K562 (cell line): ENCODE data around the gene SLC22A4.

Experiments
- BACH1 ChIP-seq: fragments of 200-800 bp; sonication (Bioruptor generic); IDR thresholded peaks from 2 replicates; pipeline ENCODE4 v1.6.1; 2016; ENCODE audit warnings: missing genetic modification characterization, missing compliant biosample characterization
- GATA2 ChIP-seq: sonication (generic); formaldehyde crosslinking; IDR thresholded peaks from 2 replicates; pipeline ENCODE4 v1.4.0; 2020; ENCODE audit warnings: mild to moderate bottlenecking, missing genetic modification reagents
- GATAD2A ChIP-seq: fragments of 450-650 bp; IDR thresholded peaks from 2 replicates; pipeline ENCODE4 v1.6.1; 2017
- HCFC1 ChIP-seq: IDR thresholded peaks from 2 replicates; pipeline ENCODE4 v1.6.1; 2012; ENCODE audit warnings: low read depth, low read length, improper control_type of control experiment
- MYBL2 ChIP-seq, 2 experiments: fragments of 450-650 bp in 1 of 2; sonication (generic) in 1 of 2; formaldehyde crosslinking in 1 of 2; IDR thresholded peaks; 2 replicates each; pipeline versions ENCODE4 v1.6.1 to v1.8.1; 2017 to 2022; ENCODE audit warnings: borderline replicate concordance in 1 of 2, inconsistent platforms in 1 of 2, low read depth in 1 of 2, mild to moderate bottlenecking in 1 of 2, missing genetic modification reagents in 1 of 2, moderate library complexity in 1 of 2
- SRSF1 ChIP-seq: fragments of 200-400 bp; formaldehyde crosslinking; IDR thresholded peaks from 2 replicates; pipeline ENCODE4 v1.6.1; 2017; ENCODE audit warnings: mild to moderate bottlenecking, low read depth, low read length, moderate library complexity
- TEAD4 ChIP-seq, 2 experiments: sonication (generic) in 1 of 2; formaldehyde crosslinking in 1 of 2; IDR thresholded peaks; 2 replicates each; pipeline versions ENCODE4 v1.6.1 to v1.8.0; 2012 to 2022; ENCODE audit warnings: borderline replicate concordance in 1 of 2, inconsistent platforms in 1 of 2, low read length in 1 of 2, mild to moderate bottlenecking in 1 of 2, missing genetic modification reagents in 1 of 2
- U2AF1 ChIP-seq: fragments of 200-400 bp; formaldehyde crosslinking; optimal IDR thresholded peaks from 2 replicates; pipeline ENCODE3; 2017; ENCODE audit warnings: mild to moderate bottlenecking, low read depth, low read length, moderate library complexity
- YY1 ChIP-seq, 3 experiments: IDR thresholded peaks; 2 replicates each; pipeline ENCODE4 v1.6.1; 2011; ENCODE audit warnings: low read length in 2 of 3, mild to moderate bottlenecking in 2 of 3, moderate library complexity in 2 of 3, borderline replicate concordance in 1 of 3, control low read depth in 1 of 3, low read depth in 1 of 3; ENCODE audit not compliant: insufficient read depth in 3 of 3, insufficient replicate concordance in 2 of 3, control insufficient read depth in 1 of 3, insufficient read length in 1 of 3; ENCODE audit errors: extremely low read depth in 1 of 3
- TF ChIP-seq, protein P1 (sequence below), 3 experiments: IDR thresholded peaks in 2 of 3; conservative IDR thresholded peaks in 1 of 3; 2 replicates each; pipeline ENCODE4 v1.5.1; 2011 to 2012; ENCODE audit warnings: low read length in 3 of 3, mild to moderate bottlenecking in 3 of 3, control low read depth in 2 of 3, improper control_type of control experiment in 1 of 3, inconsistent platforms in 1 of 3, low read depth in 1 of 3, mixed read lengths in 1 of 3, moderate library complexity in 1 of 3; ENCODE audit not compliant: insufficient read depth in 2 of 3

DNA sequence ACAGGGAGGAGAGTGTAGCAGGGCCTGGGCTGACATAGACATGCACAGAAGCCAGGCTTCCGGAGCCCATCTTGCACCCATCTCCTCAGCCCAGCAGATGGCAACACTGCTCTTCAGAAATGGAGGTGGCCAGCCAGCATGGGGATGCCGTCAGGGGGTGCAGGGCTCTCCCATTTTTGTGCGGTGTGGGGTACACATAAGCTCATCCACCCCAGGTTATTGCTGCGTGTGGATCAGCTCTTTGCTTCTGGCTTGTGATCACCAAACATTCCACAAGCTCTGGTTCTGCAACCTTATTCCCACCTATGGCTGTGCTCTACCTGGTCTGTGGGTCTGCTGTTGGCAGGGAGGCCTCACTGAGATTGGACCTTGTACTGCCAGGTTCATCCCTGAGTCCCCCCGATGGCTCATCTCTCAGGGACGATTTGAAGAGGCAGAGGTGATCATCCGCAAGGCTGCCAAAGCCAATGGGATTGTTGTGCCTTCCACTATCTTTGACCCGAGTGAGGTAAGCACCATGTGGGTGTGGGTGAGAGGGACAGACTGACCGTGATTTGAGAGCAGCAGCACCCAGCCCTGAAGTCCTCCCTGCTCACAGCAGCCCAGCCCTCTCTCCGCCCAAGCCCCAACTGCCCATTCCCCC lies 92.6 kb downstream of the SLC22A4 start:
- peak in 2 of 3 experiments; percentile 30 to 33 for TF ChIP-seq YY1 (IDR thresholded peaks at IDR 0.05; ENCODE audit: borderline replicate concordance in 1 of 3, control insufficient read depth in 1 of 3, extremely low read depth in 1 of 3, insufficient read depth in 3 of 3, insufficient read length in 1 of 3, insufficient replicate concordance in 2 of 3, low read depth in 1 of 3, low read length in 2 of 3)
- TF ChIP-seq, protein P1, sequence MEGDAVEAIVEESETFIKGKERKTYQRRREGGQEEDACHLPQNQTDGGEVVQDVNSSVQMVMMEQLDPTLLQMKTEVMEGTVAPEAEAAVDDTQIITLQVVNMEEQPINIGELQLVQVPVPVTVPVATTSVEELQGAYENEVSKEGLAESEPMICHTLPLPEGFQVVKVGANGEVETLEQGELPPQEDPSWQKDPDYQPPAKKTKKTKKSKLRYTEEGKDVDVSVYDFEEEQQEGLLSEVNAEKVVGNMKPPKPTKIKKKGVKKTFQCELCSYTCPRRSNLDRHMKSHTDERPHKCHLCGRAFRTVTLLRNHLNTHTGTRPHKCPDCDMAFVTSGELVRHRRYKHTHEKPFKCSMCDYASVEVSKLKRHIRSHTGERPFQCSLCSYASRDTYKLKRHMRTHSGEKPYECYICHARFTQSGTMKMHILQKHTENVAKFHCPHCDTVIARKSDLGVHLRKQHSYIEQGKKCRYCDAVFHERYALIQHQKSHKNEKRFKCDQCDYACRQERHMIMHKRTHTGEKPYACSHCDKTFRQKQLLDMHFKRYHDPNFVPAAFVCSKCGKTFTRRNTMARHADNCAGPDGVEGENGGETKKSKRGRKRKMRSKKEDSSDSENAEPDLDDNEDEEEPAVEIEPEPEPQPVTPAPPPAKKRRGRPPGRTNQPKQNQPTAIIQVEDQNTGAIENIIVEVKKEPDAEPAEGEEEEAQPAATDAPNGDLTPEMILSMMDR (IDR thresholded peaks at IDR 0.05 in 2 of 3, conservative IDR thresholded peaks at IDR 0.05 in 1 of 3; ENCODE audit: insufficient read depth in 2 of 3, low read depth in 1 of 3, low read length in 3 of 3): peak; percentile 81 to 87 (median 82)
- no peak for TF ChIP-seq GATA2 (CRISPR knock-in tag)
- no peak for TF ChIP-seq HCFC1
- TF ChIP-seq MYBL2 (IDR thresholded peaks at IDR 0.05; ENCODE audit: low read depth): no peak
- TF ChIP-seq MYBL2 (CRISPR knock-in tag; IDR thresholded peaks at IDR 0.05; ENCODE audit: borderline replicate concordance): no peak
- TF ChIP-seq BACH1 (tag): no peak
- TF ChIP-seq TEAD4 (IDR thresholded peaks at IDR 0.05; ENCODE audit: low read length): no peak
- no peak for TF ChIP-seq TEAD4 (CRISPR knock-in tag; IDR thresholded peaks at IDR 0.05; ENCODE audit: borderline replicate concordance)
- TF ChIP-seq GATAD2A: no peak
- no peak for TF ChIP-seq U2AF1
- TF ChIP-seq SRSF1: no peak
